Uterus (tissue), 4 donors: ENCODE results near the gene SHISAL1. TPM values are rescaled to one million over a fixed set of nuclear protein-coding genes. Genes with fewer than 3 reads are reported as not detected.

ENCODE experiments used
- DNase-seq, 2 donors: peaks; one replicate each; pipeline ENCODE4 v3.0.0-alpha.2; 2019 to 2020
- H3K27ac ChIP-seq, 2 donors: fragments of 200-600 bp; sonication (generic); 1 replicate in 1 of 2; 2 replicates in 1 of 2; pipeline ENCODE4 v1.5.1; 2016 to 2018
- H3K27me3 ChIP-seq, 2 donors: fragments of 200-600 bp; sonication (generic); one replicate each; pipeline ENCODE4 v1.5.1; 2018 to 2019; ENCODE audit warnings: control low read depth in 1 of 2
- H3K36me3 ChIP-seq, 2 donors: fragments of 200-600 bp; sonication (generic); one replicate each; pipeline ENCODE4 v1.5.1; 2019; ENCODE audit warnings: control low read depth in 1 of 2
- H3K4me1 ChIP-seq, 2 donors: fragments of 200-600 bp; sonication (generic); one replicate each; pipeline ENCODE4 v1.5.1; 2018 to 2019; ENCODE audit warnings: control low read depth in 1 of 2
- H3K4me3 ChIP-seq, 2 donors: fragments of 200-600 bp; sonication (generic); 1 replicate in 1 of 2; 2 replicates in 1 of 2; pipeline ENCODE4 v1.5.1; 2018 to 2019; ENCODE audit warnings: mild to moderate bottlenecking in 1 of 2
- H3K9me3 ChIP-seq, 2 donors: fragments of 200-600 bp; sonication (generic); one replicate each; pipeline ENCODE4 v1.5.1; 2019; ENCODE audit warnings: control low read depth in 1 of 2
- CTCF ChIP-seq, 4 experiments: fragments of 200-600 bp in 2 of 4; fragments of 450-650 bp in 2 of 4; sonication (generic) in 2 of 4; IDR thresholded peaks; one replicate each; pipeline ENCODE4 v1.5.1; 2016 to 2019; ENCODE audit warnings: antibody characterized with exemption in 4 of 4, mild to moderate bottlenecking in 2 of 4, moderate library complexity in 1 of 4
- POLR2A ChIP-seq, 2 donors: fragments of 450-650 bp; IDR thresholded peaks; one replicate each; pipeline ENCODE4 v1.6.1; 2016; ENCODE audit warnings: antibody characterized with exemption in 2 of 2, mild to moderate bottlenecking in 1 of 2, moderate library complexity in 1 of 2
- intact Hi-C: fragments of 100-400 bp; cut with DNase I; formaldehyde crosslinking; loops from one replicate; pipeline ENCODE4 v1.15.1; 2023; ENCODE audit warnings: low total_unique reads
- total RNA-seq, 4 donors: library from RNA; depleted of rRNA in 3 of 4; stranded (reverse); fragments of >200 nt in 3 of 4; gene quantifications; one replicate each; pipeline versions ENCODE4 v1.1.0 to v1.2.4, GENCODE V29; 2014 to 2023
- donor health status: DM: yes; HTN: yes; CAD: no.

SHISAL1 gene
- total RNA-seq, 4 donors from 2014 or later: 4.7 to 44.2 (median 22.9) TPM

- intact Hi-C loops: no loop called here
- Histone ChIP-seq H3K27me3 (no peaks in the 10 kb centered on the region), H3K36me3 (no peaks in the 10 kb centered on the region), H3K4me1 (no peaks in the 10 kb centered on the region), H3K27ac (no peak overlapping the region), H3K9me3 (no peaks in the 10 kb centered on the region), H3K4me3 (no peak overlapping the region)
- TF ChIP-seq CTCF (IDR thresholded peaks at IDR 0.05) (no peak), POLR2A (IDR thresholded peaks at IDR 0.05) (no peak)
- no peak for DNase-seq
Observed at GRCh38 chr22:44218071-44218470, 94.7 kb downstream of the SHISAL1 start.

GRCh38 chr22:44217346-44217745 lies 95.4 kb downstream of the SHISAL1 start:
- no peak for DNase-seq
- Histone ChIP-seq H3K27me3 (no peaks in the 10 kb centered on the region), H3K36me3 (no peaks in the 10 kb centered on the region), H3K27ac (no peak overlapping the region), H3K4me1 (no peaks in the 10 kb centered on the region), H3K4me3 (no peak overlapping the region), H3K9me3 (no peaks in the 10 kb centered on the region)
- intact Hi-C loops: no loop called here
- TF ChIP-seq POLR2A (IDR thresholded peaks at IDR 0.05) (no peak), CTCF (IDR thresholded peaks at IDR 0.05) (no peak)

GRCh38 chr22:44215287-44215686 lies 97.5 kb downstream of the SHISAL1 start:
- no peak for TF ChIP-seq POLR2A (IDR thresholded peaks at IDR 0.05)
- no peak for TF ChIP-seq CTCF (IDR thresholded peaks at IDR 0.05)
- Histone ChIP-seq H3K9me3 (no peaks in the 10 kb centered on the region), H3K27me3 (no peaks in the 10 kb centered on the region), H3K36me3 (no peaks in the 10 kb centered on the region), H3K4me1 (no peaks in the 10 kb centered on the region), H3K4me3 (no peak overlapping the region), H3K27ac (no peak overlapping the region)
- DNase-seq: no peak
- intact Hi-C loops: no loop called here

GRCh38 chr22:44214764-44215163 lies 98.0 kb downstream of the SHISAL1 start:
- Histone ChIP-seq H3K9me3 (no peaks in the 10 kb centered on the region), H3K27me3 (no peaks in the 10 kb centered on the region), H3K27ac (no peak overlapping the region), H3K4me3 (no peak overlapping the region), H3K36me3 (no peaks in the 10 kb centered on the region), H3K4me1 (no peaks in the 10 kb centered on the region)
- no peak for DNase-seq
- TF ChIP-seq CTCF (IDR thresholded peaks at IDR 0.05) (no peak), POLR2A (IDR thresholded peaks at IDR 0.05) (no peak)
- intact Hi-C loops: no loop called here

GRCh38 chr22:44214187-44214586 lies 98.6 kb downstream of the SHISAL1 start:
- Histone ChIP-seq H3K9me3 (no peaks in the 10 kb centered on the region), H3K27me3 (no peaks in the 10 kb centered on the region), H3K4me1 (no peaks in the 10 kb centered on the region), H3K27ac (no peak overlapping the region), H3K36me3 (no peaks in the 10 kb centered on the region), H3K4me3 (no peak overlapping the region)
- DNase-seq: no peak
- intact Hi-C loops: no loop called here
- no peak for TF ChIP-seq POLR2A (IDR thresholded peaks at IDR 0.05)
- TF ChIP-seq CTCF (IDR thresholded peaks at IDR 0.05): no peak
